GM18505 (cell line): Measurements from ENCODE around the gene TMEM266.

Experiments used
- ATAC-seq: cut with Tn5 transposase; IDR thresholded peaks from one replicate; pipeline ENCODE4 v1.9.1; 2021; ENCODE audit not compliant: unreplicated experiment
- POLR2A ChIP-seq: IDR thresholded peaks from 4 replicates; pipeline ENCODE4 v1.6.1; 2011; ENCODE audit warnings: borderline replicate concordance; ENCODE audit not compliant: insufficient read depth, insufficient read length; ENCODE audit errors: extremely low read depth

The TMEM266 gene

DNA sequence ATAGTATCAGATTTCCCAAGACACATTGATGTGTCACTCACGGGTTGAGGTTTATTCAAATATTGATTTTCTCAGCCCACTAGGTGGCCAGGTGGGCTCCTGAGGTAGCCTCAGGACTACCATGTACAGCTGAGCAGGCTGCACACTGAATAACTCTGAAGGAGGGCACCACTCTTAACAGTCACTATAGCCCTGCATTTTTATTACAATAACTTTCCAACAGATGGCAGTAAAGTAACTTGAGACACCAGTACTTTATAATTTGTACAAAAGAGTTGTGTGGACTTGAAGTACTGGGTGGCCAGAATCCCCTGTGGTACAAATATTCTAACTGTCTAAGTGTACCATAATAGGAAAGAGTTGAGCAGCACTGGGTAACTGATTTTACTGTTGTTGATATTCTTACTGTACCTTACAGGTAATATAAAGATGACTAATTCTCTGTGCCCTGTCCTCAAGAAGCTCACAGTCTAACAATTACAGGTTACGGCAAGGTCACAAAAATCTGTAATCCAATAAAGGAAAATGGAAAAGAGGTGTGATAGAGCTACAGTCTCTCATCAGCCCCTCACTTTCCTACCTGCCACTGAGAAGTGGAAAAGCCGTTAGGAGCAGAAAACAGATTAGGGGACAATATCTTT is 175.5 kb downstream of the TMEM266 start:
- no peak for TF ChIP-seq POLR2A
- ATAC-seq, result no peak

DNA sequence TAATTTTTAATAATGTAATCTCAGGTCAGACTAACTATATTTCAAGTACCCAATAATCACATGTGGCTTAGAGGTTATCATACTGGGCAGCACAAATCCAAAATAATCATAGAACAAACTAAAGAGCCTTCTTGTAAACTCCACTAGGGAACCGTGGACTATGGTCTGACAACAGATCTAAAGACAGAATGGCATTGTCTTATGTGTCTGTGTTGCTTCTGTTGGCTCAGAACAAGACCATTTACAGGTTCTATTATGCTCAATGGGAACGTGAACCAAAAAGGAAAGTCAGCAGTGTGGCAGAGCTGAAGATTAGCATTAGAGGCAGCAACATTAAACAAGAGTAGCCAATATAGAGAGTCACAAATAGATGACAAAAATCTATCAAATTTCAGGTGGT is 176.6 kb downstream of the TMEM266 start:
- no peak for TF ChIP-seq POLR2A
- no peak for ATAC-seq

DNA sequence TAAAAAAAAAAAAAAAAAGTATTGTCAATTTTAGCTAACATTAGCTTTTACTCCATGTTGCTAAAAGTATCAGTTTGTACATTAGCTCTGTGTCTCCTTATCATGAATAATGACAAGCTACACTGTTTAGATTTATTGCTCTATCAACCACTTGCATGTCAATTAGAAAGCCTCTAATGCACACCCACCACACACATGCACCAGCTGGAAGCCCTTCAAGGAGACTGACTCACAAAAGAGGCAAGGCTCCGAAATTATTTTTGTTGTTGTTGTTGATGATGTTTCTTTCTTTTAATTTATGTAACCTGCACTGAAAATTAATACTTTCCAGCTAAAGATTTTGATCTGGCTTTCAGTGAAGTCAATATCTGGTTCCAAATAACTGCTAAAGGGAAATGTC is 180.0 kb downstream of the TMEM266 start:
- TF ChIP-seq POLR2A, result no peak
- ATAC-seq, result no peak

DNA sequence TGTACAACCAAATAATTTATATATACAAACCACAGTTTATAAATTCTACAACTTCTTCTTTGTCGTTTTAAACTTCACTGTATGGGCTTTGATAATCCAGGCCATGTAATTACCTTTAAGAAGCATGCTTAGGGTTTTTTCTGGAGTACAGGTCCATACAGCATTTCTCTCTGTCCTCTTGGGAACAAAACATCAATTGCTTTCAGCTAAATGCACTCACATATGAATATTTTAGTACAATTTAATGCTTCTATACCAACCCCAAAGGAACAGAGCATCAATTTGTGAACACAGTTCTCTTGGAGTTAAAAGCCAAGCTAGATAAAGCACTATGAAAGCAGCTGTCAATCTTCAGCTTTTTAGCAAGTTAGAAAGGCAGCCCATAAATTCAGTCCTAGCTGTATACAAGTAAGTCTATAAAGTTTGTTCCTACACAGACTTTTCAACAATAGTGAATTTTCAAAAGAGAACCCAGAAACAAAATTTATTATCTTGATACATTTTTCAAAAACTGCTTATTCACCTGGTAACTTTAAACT is 185.4 kb downstream of the TMEM266 start:
- ATAC-seq, result no peak
- TF ChIP-seq POLR2A, result no peak

DNA sequence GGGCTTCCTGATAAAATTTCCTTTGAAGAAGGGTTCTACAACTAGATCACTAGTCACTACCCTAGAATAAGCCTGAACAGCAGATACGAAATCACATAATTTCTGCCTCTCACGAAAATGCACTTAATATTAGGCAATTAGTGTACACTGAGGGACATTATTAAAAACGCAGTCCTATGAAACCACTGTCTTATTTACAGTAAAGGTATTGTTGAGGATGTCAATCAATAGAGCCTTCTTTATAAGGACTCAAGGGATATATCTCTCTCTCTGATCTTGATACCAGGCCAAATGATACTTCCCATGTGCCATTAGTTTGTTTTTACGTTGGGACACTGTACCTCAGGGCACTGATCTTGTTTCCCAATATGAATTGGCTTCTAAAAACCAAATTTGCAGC is 191.9 kb downstream of the TMEM266 start:
- ATAC-seq, result no peak
- no peak for TF ChIP-seq POLR2A

DNA sequence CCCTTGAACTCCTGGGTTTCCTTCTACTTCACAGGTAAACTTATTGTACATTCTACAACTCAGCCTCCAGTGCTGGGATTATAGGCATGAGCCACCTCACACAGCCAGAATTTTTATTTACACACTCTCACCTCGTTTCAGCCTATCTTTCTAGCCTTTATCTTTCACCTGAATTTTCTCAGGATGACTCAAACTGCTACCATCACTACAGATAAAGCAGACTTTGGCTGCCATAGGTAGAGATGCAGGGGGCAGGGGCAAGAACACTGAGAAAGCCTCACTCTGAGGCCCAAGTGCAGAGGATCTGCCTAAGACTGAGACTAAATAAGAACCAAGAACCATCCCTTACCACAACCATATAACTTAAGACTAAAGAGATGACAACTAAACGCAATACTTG is 192.5 kb downstream of the TMEM266 start:
- ATAC-seq, result no peak
- TF ChIP-seq POLR2A, result no peak

DNA sequence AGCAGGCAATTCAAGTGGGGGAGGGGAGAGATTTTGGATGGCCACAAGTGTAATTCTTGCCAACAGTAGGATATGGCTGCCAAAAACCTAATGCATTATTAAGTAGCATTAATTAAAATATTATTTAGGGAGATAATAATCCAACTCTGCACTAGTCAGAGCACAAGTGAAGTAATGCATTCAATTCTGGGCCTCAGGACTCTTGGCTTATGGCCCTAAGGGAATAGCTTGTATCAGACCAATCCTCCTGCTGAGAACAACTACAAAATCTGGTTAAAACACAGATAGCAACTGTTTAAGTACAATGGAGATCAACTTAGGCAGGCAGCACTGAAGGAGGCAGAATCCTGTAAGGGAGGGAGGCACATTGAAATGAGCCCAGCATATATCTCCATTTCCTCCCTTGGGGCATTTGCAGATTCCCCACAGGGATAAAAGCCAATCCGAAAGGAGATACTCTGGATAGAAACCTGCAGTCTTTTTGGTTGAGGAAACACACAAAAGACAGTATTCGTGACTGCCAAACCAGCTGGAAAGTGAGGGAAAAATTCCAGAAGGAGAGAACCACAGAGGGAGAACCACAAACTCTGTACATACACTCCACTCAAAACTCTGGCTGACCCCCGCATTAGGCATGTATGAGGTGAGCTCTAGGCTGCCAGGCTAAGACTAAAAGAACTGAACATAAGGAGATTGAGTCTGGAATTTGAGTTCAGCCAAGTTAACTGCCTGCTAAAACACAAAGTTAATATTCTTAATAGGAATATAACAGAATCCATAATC is 194.1 kb downstream of the TMEM266 start:
- ATAC-seq, result no peak
- no peak for TF ChIP-seq POLR2A
